HG02571 (cell line): Measurements from ENCODE around the gene ZNF48.

ENCODE experiments used
- ATAC-seq: cut with Tn5 transposase; IDR thresholded peaks from one replicate; pipeline ENCODE4 v1.9.1; 2021; ENCODE audit warnings: mild to moderate bottlenecking, moderate library complexity; ENCODE audit not compliant: unreplicated experiment

The ZNF48 gene

GRCh38 chr16:30358577-30358936 is 36.7 kb upstream of the ZNF48 start:
- ATAC-seq, result no peak

GRCh38 chr16:30358990-30359870 is 36.0 kb upstream of the ZNF48 start:
- no peak for ATAC-seq

DNA sequence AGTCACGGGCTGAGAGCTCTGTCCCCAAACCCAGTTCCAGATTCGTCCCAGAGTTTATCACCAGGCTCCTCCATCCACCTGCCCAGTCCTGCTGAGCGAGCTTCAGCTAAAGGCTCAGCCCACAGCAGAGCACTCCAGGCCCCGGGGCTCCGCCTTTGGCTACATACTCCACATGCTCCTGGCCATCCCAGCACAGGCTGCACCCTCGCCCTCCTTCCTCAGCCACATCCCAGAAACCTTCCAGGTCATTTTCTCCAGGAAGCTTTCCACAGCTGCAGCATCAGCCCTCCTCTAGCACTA is 35.4 kb upstream of the ZNF48 start:
- ATAC-seq, result no peak

- no peak for ATAC-seq
Measured at GRCh38 chr16:30361180-30361579, 34.0 kb upstream of the ZNF48 start.

DNA sequence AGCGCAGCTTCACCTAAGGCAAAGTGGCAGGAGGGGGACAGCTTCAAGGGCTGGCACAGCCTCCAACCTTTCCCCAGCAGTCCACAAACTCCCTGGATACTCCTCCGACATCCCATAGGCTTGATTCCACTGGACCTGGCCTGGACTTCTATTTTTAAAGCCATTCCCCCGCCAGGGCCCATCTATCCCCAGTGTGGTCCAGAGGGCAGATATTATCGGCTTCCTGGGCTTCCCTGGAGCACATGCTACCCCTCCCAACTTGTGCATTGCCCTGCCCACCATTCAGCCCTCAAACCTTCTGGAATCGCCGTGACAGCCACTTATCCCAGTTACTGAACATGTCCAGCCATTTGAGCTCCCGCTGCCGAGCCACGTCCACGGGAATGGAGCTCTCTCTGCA is 30.0 kb upstream of the ZNF48 start:
- no peak for ATAC-seq

- ATAC-seq, result no peak
Measured at GRCh38 chr16:30366511-30366910, 28.7 kb upstream of the ZNF48 start.

GRCh38 chr16:30367349-30368009 is 27.7 kb upstream of the ZNF48 start:
- ATAC-seq, result no peak

GRCh38 chr16:30368122-30368791 is 27.0 kb upstream of the ZNF48 start:
- ATAC-seq, result no peak

- ATAC-seq, result no peak
Measured at GRCh38 chr16:30368792-30369090, 26.5 kb upstream of the ZNF48 start.

GRCh38 chr16:30369091-30369937 is 25.9 kb upstream of the ZNF48 start:
- ATAC-seq, result no peak

DNA sequence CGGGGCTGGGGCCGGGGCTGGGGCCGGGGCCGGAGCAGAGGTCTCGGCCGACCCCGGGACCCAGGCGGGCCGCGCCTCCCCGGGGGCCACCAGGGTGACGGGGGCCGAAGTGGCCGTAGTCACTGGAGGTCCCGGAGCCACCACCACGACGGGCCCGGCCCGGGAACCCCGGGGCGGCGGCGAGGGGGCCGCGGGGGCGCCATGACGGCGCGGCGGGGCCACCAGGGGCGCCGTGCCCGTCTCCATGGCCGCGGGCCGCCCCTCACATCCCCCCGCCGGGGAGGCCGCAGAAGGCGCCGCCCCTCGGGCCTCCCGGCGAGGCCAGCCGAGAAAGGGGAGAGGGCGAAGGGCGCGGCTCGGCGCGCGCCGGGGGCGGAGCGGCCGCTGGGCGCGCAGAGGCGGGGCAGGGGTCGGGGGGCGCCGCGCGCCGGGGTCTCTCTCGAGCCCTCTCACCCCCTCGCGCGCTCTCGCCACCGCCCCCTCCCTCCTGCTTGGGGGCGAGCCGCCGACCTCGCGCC is 25.2 kb upstream of the ZNF48 start:
- ATAC-seq, result peak; percentile 4

DNA sequence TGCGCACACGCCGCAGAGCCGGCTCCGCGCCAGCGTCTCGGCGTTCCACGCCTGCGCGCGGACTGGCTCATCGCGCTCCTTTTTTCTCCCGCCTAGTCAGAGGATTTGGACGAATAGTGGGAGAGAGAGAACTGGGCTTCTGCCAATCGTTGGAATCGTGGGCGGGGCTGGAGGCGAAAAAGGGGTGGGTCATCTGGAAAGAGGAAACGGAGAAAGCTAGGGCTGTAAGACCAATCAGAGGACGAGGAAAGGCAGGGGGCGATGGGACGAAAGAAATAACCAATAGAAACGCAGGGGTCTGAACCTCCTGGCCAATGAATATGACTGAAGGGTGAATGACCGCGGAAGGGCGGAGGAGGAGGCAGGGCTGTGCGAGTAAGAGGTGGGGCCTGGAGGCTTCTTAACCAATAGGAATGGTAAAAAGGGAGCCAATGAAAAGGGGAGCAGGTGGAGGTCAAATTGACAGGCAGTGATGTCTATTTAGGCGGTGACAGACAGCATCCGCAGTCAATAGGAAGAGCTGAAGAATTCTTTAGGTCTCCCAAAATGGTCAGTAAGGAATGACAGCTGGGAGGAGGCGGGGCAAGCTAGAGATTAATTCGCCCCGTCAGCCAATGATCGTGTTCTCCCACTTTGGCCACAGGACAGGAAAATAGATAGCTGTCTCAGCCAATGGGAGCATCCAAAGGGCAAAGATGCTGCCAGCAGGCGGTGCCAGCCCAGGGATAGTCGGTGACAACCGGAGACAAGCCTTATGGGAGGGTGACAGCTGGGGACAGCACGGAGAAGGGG is 24.6 kb upstream of the ZNF48 start, which contains the start of gene TBC1D10B:
Gene TBC1D10B (minus strand): TSS at position 39 of the 792 bp plus-strand sequence. CDS start 311 bp downstream, outside the sequence.
- peak; percentile 74 for ATAC-seq

DNA sequence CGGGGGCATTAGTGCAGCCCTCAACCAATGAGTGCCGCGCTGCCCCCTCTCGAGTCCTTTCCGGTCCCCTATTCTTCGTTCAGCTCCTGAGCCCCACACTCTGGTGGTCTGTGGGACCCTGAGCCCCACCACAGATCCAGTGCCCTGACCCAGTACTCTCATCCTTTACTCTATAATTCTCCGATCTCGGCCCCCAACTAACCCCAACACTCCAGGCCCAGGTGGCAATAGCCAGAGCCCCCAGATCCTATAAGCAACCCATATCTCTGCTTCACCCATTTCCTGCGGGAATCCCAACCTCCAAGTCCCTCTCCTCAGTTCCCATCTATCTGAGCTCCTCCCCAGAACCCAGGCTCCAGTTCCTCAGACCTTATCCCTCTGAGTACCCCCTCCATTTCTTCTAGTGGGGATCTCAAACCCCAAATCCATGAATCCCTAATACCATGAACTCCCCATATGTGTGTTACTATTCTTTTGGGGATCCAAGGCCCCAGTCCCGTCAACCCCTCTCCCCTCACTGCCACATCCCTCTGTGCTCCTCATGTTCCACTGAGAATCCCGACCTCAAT is 23.9 kb upstream of the ZNF48 start:
- ATAC-seq, result no peak

DNA sequence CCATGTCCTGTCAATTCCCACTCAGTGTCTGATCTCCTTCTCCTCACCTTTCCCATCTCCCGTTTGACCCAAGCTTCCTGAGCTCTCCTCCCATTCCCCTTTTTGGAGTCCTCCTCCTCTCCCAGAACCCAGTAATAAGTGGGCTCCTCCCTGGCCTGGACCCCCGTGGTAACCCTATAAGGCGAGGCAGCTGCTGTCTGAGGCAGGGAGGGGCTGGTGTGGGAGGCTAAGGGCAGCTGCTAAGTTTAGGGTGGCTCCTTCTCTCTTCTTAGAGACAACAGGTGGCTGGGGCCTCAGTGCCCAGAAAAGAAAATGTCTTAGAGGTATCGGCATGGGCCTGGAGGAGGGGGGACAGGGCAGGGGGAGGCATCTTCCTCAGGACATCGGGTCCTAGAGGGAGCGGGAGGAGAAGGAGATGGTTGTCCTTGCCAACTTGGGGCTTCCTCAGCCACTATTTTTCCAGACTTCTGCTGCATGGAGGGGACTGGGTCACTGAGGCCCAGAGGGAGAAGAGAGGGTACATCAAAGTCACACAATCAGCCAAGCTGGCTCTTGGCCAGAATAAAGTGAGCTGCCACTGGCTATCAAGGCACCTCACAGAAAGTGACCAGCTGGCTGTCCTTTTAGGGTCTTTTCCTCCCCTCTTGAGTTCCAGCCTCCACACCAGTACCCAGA is 23.0 kb upstream of the ZNF48 start:
- no peak for ATAC-seq

GRCh38 chr16:30372725-30373124 is 22.5 kb upstream of the ZNF48 start:
- ATAC-seq, result no peak

GRCh38 chr16:30374538-30374937 is 20.7 kb upstream of the ZNF48 start, which contains the start of gene MYL11:
Gene MYL11 (plus strand): TSS chr16:30374802. CDS start chr16:30374858, 56 bp downstream.
- ATAC-seq, result no peak

DNA sequence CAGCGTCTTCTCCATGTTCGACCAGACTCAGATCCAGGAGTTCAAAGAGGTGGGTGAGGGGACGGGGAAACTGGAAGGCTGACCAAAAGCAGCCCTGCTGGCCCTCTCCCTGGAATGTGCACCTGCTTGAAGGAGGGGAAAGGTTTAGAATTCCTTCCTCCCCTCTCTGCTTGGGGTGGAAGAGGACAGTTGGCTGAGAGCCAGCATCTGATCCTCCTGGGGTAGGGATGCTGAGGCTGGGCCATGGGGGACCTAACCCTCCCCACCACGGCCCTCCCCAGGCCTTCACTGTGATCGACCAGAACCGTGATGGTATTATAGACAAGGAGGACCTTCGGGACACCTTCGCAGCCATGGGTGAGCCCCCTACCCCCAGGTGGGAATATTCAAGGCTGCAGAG is 19.4 kb upstream of the ZNF48 start:
- no peak for ATAC-seq

- ATAC-seq, result no peak
Measured at GRCh38 chr16:30376461-30376902, 18.7 kb upstream of the ZNF48 start.
